DMS53 treated with DMSO at 0.1 percent for 48 hours (cell line): ENCODE measurements around the gene FADS2.
A peak's percentile ranks its signal among the peaks of the same experiment; 100 is the strongest.

Experiments
- DNase-seq: peaks from one replicate; lab custom pipeline; 2025; ENCODE audit not compliant: unreplicated experiment; lab: John Stamatoyannopoulos, UW

FADS2 gene

DNA sequence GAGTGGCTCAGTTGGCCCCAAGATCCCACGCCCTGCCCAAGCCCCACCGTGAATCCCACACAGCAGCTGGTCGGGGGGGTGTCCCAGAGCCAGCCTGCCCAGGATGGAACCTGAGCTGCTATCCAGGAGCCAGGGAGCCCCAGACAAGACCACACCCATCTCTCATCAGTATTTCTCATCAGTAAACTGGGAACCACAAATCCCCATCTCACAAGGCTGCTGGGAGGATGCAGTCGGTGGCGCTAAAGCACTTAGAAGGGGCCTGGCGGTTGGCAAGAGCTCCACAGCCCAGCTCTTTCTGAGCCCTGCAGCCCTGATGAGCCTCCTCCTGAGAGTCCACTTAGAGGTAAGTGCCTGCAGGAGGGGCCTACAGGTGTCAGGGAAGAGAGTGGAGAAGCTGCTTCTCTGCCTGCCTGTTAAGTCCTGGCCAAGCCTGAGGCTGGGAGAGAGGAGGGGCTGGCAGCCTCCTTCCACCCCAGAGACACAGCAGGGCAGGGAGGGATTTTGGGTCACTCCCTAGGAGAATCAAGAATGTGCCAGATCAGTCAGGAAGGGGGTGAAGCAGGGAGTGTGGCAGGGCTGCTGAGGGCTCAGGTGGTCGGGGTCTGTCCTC is 57.2 kb downstream of the FADS2 start:
- no peak for DNase-seq

DNA sequence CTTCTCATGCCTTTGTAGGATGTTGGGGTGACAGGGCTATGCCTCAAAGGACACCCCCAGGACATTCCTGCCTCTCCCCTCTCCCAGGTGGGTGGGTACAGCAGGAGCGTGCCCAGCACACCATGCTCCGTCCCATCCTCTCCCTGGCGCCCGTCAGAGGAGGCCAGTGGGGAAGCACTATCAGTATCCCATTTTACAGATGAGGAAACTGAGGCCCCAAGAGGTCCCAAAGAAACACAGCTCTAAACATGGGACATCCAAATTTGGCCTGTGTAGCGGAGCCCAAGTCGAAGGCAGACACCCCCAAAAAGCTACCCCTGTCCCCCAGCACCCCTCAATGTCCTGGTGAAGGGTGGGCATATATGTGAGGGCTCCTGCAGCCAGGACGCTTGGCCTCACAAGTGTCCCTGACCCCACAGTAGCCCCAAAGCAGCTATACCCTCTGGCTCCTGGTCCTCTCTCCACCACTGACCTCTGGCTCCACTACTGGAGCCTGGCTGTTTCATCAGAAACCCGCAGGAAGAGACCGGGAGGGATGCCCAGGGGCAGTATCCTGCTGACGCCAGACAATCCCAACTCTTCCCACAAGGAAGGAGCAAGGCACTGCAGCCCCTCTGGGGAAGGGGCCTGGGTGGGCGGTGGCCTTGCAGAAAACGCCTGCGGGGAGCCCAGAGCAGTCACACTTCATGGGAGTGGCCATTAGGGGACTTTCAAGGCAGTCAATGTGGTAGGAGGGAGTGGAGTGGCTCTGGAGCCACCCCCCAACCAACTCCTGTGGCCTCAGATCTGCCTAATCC is 57.9 kb downstream of the FADS2 start:
- DNase-seq = no peak

DNA sequence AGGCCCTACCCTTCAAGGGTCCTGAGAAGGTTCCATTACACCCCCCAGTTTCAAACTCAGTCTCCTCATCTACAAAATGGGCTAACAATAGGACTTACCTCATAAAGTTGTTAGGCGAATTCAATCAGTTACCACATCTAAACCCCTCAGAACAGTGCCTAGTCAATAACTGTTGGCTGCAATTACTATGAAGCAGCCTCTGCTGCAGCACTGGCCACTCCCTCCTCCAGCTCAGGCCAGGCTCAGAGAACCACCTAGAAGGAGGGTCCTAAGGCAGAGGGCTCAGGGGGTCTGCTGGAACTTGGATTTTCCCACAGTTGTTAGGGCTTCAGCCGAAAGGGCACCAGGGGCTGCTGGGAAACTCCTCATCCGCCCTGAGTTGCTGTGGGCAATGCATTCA is 58.5 kb downstream of the FADS2 start:
- no peak for DNase-seq

DNA sequence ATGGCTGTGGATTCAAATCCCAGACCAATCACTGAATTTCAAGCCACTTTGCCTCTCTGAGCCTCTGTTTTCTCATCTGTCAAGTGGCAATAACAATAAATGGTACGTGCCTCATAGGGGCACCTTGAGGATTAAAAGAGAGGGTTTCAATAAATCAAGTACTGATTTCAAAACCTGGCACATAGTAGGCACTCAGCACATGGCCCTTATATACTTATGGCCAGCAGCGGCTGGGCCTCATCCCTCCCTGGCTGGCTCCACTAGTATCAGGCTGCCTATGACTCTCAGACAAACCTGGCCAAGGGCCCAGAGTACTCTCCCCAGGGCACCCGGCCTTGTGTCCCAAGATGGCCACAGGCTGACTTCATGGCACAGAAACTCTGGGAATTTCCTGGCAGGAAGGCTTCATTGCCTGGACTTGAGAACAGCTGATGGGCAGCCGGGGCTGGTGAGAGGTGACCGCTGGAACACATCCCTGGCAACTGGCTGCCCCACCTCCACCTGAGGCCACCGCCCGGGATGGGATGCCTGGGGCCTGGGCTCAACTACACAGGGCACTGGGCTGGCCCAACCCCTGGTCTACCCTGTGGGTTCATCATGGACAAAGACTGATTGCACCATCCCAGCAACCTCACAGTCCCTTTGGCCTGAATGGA is 59.9 kb downstream of the FADS2 start:
- no peak for DNase-seq

DNA sequence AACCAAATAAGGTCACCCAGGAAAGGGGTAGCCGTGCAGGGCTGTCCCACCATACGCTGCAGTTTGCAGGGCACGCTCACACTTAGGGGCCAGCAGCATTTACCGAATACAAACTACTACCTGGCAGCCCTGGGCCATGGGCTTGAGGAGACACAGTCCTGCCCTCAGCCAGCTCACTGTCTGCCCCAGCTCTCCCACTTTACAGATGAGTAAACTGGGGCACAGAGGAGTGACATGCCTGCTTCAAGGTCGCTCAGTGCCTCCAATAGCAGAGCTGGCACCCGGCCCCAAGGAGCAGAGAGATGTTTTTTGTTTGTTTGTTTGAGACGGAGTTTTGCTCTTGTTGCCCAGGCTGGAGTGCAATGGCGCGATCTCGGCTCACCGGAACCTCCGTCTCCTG is 60.5 kb downstream of the FADS2 start:
- no peak for DNase-seq

DNA sequence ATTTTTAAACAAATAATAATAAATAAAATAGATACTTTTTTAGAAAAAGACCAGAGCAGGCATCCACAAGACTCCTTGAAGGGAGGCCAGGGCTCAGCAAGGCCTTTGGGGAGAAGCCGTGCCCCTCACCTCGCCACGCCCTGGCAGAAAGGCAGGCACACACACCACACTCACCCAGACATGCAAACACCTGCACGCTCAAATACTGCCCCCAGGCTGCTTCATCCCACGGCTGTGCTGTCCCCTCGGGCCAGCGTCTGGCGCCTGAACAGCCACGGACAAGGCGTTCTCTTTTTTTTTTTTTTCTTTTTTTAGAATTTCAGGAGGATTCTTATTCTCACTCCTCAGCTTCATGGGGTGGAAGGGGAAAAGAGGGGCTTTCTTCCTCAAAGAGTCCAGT is 61.7 kb downstream of the FADS2 start:
- DNase-seq = no peak

DNA sequence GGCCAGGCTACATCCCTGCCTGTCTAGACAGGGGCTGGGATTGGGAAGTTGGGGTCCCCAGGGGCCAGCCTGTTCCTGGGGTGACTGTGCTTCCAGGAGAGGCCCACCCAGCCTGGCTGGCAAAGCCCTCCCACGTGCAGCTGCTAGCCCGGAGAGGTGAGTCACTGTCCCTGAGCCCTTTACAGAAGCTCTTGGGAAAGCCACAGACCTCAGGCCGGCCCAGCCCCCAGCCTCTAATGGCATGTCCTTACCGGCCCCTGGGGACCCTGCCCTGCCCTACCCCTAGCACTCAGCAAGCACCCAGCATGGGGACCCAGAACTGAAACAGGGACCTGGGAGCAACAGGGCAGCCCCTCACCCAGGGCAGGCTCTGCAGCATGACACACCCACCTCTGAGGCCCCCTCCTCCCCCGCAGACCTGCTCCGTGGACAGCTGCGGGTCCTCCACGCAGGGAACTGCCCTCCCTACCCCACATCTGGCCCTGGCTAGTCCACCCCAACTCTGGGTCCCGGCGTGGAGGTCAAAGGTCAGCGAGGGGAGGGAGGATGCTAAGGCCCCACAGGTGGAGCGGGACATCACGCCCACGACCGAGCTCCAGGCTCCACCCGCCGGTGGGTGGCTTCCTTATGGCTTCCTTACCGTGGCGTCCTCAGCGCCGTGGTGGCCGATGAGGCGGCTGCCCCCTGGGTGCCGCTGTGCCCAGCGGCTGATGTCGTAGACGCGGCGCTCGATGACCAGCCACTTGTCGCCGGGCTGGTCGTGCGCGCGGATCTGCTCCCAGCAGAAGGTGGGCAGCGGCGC is 62.6 kb downstream of the FADS2 start:
- peak; percentile 48 for DNase-seq

DNA sequence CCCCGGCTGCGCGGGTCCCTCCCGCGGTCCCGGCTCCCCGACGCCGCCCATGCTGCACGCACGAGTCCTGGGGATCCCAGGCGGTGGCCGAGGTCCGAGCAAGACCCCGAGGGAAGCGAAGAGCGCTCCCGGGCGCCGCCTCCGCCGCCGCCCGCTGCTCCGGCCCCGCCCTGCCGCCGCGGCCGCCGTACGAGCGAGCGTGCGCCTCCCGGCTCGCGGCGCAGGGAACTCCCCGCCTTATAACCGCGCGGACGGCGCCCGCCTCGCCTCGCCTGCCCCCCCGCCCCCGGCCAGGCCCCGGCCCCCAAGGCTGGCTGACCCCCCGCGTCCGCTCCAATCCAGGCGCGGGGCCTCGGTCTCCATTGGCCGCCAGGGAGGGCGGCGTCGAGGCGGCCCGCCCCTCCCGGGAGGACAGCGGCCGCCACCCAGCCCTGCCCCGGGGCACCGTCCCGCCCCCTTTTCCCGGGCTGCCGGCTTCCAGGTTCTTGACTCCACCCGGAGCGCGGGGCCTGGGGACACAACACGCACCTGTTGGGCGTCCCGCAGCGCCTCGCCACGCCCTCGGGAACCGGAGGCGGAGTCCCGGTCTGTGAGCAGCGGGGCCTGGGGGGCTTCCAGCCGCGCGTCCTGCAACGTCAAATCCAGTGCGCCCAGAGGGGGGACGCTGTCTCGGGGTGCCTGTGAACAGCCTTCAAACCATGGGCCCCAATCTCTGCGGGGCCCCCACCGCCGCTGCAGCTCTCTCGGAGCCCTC is 63.4 kb downstream of the FADS2 start, which contains the start of gene FADS3:
FADS3 (minus strand) TSS at position 215 of the 754 bp plus-strand sequence; CDS start at position 51, 164 bp downstream.
- peak; percentile 89 for DNase-seq

DNA sequence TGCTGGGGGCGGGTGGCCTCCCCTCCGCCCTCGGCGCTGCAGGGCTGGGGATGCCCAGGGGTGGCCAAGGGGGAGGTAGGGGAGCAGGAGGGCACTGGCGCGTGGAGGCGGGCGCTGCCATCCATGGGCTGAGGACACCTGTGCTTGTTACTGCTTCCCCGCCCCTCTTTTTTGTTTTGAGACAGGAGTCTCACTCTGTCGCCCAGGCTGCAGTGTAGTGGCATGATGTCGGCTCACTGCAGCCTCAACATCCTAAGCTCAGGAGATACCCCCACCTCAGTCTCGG is 63.9 kb downstream of the FADS2 start:
- DNase-seq = no peak

DNA sequence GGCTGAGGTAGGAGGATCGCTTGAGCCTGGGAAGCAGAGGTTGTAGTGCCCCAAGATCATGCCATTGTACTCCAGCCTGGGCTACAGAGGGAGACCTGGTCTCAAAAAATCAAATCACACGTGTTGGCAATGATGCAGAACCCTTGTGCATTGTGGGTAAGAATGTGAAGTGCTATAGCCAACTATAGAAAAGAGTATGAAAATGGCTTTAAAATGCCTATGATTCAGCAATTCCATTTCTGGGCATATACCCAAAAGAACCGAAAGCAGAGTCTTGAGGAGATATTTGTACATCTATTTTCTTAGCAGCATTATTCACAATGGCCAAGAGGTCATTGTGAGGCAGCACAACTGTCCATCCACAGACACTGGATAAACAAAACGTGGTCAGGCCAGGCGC is 65.9 kb downstream of the FADS2 start:
- no peak for DNase-seq

DNA sequence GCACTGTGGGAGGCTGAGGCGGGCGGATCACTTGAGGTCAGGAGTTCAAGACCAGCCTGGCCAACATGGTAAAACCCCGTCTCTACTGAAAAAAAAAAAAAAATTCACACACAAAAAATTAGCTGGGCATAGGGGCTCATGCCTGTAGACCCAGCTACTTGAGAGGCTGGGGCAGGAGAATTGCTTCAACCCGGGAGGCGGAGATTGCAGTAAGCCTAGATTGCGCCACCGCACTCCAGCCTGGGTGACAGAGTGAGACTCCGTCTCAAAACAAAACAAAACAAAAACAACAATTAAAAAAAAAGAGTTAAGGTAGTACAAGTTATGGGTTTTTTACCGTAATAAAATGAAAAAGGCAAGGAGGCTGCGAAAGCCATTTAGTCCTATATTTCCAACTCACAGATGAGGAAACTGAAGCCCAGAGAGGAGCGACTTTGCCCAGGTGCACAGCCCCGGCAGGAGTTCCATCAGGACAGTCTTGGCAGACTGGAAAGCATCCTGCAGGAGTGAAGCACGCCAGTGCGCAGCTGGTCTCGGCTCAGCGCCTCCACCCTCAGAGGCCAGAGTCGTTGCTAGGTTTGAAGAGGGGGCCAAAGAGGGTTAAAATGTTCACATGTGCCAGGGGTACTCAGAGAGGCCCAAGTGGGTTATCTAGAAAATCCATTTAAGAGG is 67.1 kb downstream of the FADS2 start:
- DNase-seq = no peak

DNA sequence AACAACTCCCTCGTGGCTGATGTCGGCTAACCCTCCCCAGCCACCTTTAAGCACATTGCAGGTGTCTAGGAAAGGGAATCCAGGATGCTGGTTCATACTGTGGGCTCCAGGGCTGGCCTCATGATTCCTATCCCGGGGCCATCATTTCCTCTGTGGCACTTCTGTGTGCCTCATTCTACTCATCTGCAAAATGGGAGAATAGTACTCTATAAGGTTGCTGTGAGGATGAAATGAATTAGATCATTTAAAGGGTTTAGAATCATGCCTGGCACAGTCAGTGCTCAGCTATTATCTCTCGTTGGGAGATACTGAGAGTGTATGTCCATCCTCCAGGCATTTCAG is 67.6 kb downstream of the FADS2 start:
- no peak for DNase-seq

DNA sequence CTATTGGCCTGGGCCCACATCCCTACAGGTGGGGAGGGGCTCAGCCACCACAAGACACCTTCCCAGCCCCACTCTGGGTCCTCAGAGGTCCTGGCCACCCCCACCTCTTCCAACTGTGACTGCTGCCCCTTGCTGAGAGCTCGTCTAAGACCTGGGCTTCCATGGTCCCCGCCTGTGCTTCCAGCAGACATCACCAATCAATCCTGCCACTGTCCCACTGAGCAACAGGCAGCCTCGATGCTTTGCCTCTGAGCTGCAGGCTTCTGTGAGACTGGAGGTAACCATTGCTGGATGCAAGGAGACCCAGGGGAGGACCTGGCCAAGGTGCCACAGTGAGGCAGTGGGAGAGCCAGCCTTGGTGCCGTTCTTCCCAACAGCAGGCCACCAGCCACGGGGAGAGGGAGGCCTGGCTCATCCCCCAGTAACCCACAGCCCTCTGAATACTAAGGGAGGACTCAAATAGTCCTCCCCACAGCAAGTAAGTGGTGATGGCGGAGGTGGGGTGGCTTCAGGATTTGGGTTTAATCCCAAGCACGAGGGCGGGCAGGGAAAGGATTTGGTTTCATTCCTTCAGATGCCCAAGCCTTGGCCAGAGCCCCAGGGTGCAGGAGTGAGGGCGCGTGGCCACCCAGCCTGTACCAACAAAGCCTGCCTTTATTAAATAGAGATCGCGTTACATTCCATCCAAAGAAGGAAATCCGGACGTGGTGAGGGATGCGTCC is 68.7 kb downstream of the FADS2 start:
- no peak for DNase-seq

DNA sequence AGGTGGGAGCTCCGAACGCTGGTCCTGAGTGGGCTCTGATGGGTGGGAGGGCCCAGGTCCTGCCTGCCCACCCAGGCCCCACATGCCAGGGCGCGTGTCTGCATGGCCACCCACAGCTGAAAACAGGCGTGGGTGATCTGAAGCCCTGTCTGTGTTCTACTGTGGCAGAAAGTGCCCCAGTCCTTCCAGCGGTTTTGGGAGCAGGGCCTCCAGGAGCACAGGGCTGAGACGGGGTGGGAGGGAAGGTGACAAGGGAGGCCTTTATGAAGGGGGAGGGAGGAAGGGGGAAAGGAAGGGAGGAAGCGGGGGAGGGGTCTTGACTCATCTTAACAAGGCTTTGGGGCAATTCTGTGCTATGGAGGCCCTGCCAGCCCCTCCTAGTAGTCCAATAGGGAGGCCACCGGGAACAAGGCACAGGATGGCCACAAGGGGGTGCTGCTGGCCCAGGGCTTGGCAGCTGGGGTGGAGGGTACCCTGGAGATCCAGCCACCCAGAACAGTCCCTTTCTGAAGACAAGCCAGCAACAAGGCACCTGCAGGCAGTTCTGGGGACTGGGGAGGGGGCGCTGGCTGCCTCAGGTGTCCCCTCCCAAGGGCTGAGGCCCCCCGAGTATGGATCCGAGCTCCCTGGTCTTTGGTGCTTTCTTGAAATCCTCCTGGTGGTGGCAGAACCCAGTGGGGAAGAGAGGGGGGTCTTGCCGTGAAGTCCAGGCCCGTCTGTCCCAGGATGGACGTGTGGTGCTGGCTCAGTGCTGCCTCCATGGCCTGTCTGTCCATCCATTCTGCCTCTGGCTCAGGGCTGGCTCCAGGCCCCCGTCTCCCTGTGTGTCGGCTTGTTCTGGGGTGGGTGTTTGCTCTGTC is 69.5 kb downstream of the FADS2 start:
- peak; percentile 51 for DNase-seq

DNA sequence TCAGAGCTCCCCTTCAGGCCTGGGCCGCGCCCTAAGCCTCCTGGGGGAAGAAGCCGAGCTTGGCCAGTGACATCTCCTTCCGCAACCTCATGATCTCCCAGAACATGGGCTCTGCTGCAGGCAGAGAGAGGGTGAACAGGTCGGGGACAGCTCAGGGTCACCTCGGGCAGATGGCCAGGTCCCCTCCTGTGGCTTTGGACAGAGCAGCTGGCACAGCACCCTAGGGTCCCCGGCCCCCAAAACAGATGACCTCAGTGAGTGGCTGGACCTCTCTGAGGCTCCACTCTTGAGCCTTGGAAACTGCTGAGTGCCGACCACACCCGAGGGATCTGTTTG is 70.1 kb downstream of the FADS2 start:
- DNase-seq = no peak

DNA sequence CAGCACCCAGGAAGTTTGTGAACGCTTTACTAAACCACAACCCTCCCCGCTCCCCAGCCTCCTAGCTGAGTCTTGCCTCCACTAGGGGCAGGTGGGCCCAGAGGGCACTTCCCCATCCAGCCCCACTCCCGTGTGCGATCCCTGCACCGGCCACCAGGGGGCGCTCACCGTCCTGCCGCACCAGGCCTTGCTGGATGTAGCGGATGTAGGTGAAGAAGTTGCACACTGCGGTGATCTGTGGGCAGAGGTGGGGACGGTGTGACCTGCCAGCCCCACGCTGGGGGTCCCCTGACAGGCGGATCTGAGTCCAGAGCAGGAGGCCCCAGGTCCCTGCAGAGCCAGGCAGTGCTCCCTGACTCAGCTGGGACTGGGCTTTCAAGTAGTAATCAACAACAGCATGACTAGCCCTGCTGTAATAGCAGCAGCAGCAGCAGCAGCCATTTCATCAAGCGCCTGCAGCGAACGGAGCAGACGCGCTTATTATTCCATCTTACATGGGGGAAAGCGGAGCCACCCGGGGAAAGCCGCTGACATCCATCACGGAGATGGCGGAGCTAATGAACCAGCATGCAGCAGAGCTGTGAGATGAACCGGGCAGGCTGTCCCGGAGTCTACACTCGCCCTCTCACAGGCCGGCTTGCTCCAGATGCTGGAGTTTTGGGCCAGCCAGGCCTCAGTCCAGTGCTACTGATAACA is 71.2 kb downstream of the FADS2 start:
- peak; percentile 56 for DNase-seq

DNA sequence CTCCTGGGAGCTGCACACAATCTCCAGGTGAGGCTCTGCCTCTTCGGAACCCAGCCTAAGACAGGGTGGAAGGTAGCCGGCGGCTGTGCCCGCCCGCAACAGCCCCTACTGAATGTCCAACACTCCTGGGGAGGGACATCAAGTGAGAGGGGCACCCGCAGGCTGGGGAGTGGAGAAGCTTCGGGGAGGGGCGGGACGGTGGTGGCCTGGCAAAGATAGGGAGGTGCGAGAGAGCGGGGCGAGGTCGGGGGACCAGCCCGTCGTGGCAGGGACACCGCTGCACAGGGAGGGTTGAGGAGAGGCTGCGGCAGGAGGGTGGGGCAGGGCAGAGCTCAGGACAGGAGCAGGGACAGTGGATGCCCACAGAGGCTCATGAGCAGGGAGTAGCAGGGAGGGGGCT is 72.2 kb downstream of the FADS2 start:
- DNase-seq = no peak

DNA sequence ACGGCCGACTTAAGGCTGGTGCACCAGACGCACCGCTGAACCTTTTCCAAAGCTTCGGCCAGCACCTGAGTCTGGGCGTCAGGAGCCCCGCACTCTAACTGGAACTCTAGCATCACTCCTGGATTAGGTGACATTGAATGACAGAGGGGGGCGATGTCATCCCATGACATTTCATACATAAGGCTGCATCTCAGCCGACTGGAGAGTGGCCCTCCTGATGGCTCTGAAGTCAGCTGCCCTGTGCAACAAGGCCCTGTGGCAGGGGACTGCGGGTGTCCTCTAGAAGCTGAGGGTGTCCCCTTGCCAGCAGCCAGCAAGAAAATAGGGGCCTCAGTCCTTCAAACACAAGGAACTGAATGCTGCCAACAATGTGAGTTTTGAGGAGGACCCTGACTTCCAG is 73.3 kb downstream of the FADS2 start:
- no peak for DNase-seq
